Measurements from ENCODE around the gene TMEM44. TPM values are rescaled to one million over a fixed set of nuclear protein-coding genes. Genes with fewer than 3 reads are reported as not detected.
"Not testable (repeated sequence)": the region's sequence is repeated elsewhere in the genome, so short reads cannot be mapped to it uniquely, and the experiment has no call there.

TMEM44 gene
- total and polyA plus RNA-seq, 4 donors: 13.8 to 33.5 (median 19.7) TPM

GRCh38 chr3:194548346-194549321, 84.6 kb downstream of the TMEM44 start:
- Histone ChIP-seq H3K27ac (ENCODE audit: low read depth, low read length) (peak overlapping the region; percentile 67), H3K4me1 (ENCODE audit: control insufficient read depth, insufficient read depth, low read length) (peaks cover 3% of the 10 kb centered on the region), H3K4me3 (ENCODE audit: low read depth, low read length) (no peak overlapping the region), H3K27me3 (ENCODE audit: control insufficient read depth, insufficient read depth, low read length) (no peaks in the 10 kb centered on the region), H3K9me3 (ENCODE audit: control insufficient read depth, insufficient read depth, low read length) (no peaks in the 10 kb centered on the region), H3K36me3 (ENCODE audit: control insufficient read depth, insufficient read depth, low read length) (no peaks in the 10 kb centered on the region)
- WGBS (ENCODE audit: insufficient coverage): 45% methylated on average over 10 of the region's 16 CpGs
- peak in 1 of 6 donors; percentile 68 for DNase-seq (ENCODE audit: low read depth in 4 of 6, low spot score in 6 of 6)

- WGBS (ENCODE audit: insufficient coverage): no CpG with 5 or more reads among the region's 3 CpGs
- Histone ChIP-seq H3K27me3 (ENCODE audit: control insufficient read depth, insufficient read depth, low read length) (no peaks in the 10 kb centered on the region), H3K27ac (ENCODE audit: low read depth, low read length) (no peak overlapping the region), H3K4me3 (ENCODE audit: low read depth, low read length) (no peak overlapping the region), H3K36me3 (ENCODE audit: control insufficient read depth, insufficient read depth, low read length) (no peaks in the 10 kb centered on the region), H3K4me1 (ENCODE audit: control insufficient read depth, insufficient read depth, low read length) (peaks cover 3% of the 10 kb centered on the region), H3K9me3 (ENCODE audit: control insufficient read depth, insufficient read depth, low read length) (no peaks in the 10 kb centered on the region)
- DNase-seq (ENCODE audit: low read depth in 4 of 6, low spot score in 6 of 6): no peak
Observed at GRCh38 chr3:194547042-194547441, 86.2 kb downstream of the TMEM44 start.

- H3K9me3 ChIP-seq (ENCODE audit: control insufficient read depth, insufficient read depth, low read length); H3K27ac ChIP-seq (ENCODE audit: low read depth, low read length); DNase-seq (ENCODE audit: low read depth in 4 of 6, low spot score in 6 of 6); H3K36me3 ChIP-seq (ENCODE audit: control insufficient read depth, insufficient read depth, low read length); H3K27me3 ChIP-seq (ENCODE audit: control insufficient read depth, insufficient read depth, low read length); H3K4me3 ChIP-seq (ENCODE audit: low read depth, low read length); H3K4me1 ChIP-seq (ENCODE audit: control insufficient read depth, insufficient read depth, low read length): not testable (repeated sequence)
- WGBS (ENCODE audit: insufficient coverage): 95% methylated on average over 7 of the region's 7 CpGs
Observed at GRCh38 chr3:194545538-194545937, 87.7 kb downstream of the TMEM44 start.

DNA sequence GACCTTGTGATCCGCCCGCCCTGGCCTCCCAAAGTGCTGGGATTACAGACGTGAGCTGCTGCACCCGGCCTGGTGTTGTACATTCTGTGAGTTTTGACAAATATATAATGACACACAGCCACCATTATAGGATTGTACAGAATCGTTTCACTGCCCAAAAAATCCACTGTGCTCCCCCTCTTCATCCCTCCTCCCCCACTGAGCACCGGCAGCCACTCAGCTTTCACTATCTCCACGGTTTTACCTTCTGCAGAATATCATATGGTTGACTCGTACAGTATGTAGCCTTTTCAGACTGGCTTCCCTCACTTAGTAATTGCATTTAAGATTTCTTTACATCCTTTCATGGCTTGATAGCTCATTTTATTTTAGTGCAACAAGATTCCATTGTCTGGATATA, 89.7 kb downstream of the TMEM44 start:
- Histone ChIP-seq H3K27ac (ENCODE audit: low read depth, low read length) (no peak overlapping the region), H3K4me1 (ENCODE audit: control insufficient read depth, insufficient read depth, low read length) (peaks cover under 1% of the 10 kb centered on the region), H3K4me3 (ENCODE audit: low read depth, low read length) (no peak overlapping the region), H3K9me3 (ENCODE audit: control insufficient read depth, insufficient read depth, low read length) (no peaks in the 10 kb centered on the region), H3K36me3 (ENCODE audit: control insufficient read depth, insufficient read depth, low read length) (no peaks in the 10 kb centered on the region), H3K27me3 (ENCODE audit: control insufficient read depth, insufficient read depth, low read length) (no peaks in the 10 kb centered on the region)
- 82% methylated on average over 4 of the region's 8 CpGs for WGBS (ENCODE audit: insufficient coverage)
- DNase-seq (ENCODE audit: low read depth in 4 of 6, low spot score in 6 of 6): no peak

- WGBS (ENCODE audit: insufficient coverage): 95% methylated on average over 8 of the region's 8 CpGs
- Histone ChIP-seq H3K36me3 (ENCODE audit: control insufficient read depth, insufficient read depth, low read length) (no peaks in the 10 kb centered on the region), H3K9me3 (ENCODE audit: control insufficient read depth, insufficient read depth, low read length) (no peaks in the 10 kb centered on the region), H3K27ac (ENCODE audit: low read depth, low read length) (no peak overlapping the region), H3K4me1 (ENCODE audit: control insufficient read depth, insufficient read depth, low read length) (peaks cover 7% of the 10 kb centered on the region), H3K4me3 (ENCODE audit: low read depth, low read length) (no peak overlapping the region), H3K27me3 (ENCODE audit: control insufficient read depth, insufficient read depth, low read length) (no peaks in the 10 kb centered on the region)
- no peak for DNase-seq (ENCODE audit: low read depth in 4 of 6, low spot score in 6 of 6)
Observed at GRCh38 chr3:194541483-194541882, 91.7 kb downstream of the TMEM44 start.

GRCh38 chr3:194540274-194540905, 92.8 kb downstream of the TMEM44 start:
- Histone ChIP-seq H3K9me3 (ENCODE audit: control insufficient read depth, insufficient read depth, low read length) (no peaks in the 10 kb centered on the region), H3K4me3 (ENCODE audit: low read depth, low read length) (no peak overlapping the region), H3K27ac (ENCODE audit: low read depth, low read length) (no peak overlapping the region), H3K4me1 (ENCODE audit: control insufficient read depth, insufficient read depth, low read length) (peaks cover 7% of the 10 kb centered on the region), H3K27me3 (ENCODE audit: control insufficient read depth, insufficient read depth, low read length) (no peaks in the 10 kb centered on the region), H3K36me3 (ENCODE audit: control insufficient read depth, insufficient read depth, low read length) (no peaks in the 10 kb centered on the region)
- WGBS (ENCODE audit: insufficient coverage): 63% methylated on average over 8 of the region's 8 CpGs
- peak in 1 of 6 donors; percentile 34 for DNase-seq (ENCODE audit: low read depth in 4 of 6, low spot score in 6 of 6)

DNA sequence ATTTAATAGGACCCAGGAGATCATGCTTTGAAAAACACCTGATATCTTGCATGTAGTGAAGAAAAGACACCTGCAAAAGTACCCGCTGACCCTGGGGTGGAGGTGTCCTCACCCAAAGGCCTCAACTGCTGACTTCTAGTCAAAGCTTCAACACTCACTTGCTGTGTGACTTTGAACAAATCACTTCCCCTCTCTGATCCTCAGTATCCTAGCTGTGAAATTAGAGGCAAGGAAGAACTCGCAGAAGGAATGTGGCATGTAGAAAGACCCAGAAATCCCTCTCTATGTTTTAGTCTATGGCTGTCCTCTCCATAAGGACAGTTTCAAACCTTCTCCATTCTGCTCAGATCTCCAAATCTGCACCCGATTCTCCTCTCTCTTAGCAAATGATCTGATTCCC, 93.7 kb downstream of the TMEM44 start:
- Histone ChIP-seq H3K27ac (ENCODE audit: low read depth, low read length) (no peak overlapping the region), H3K27me3 (ENCODE audit: control insufficient read depth, insufficient read depth, low read length) (no peaks in the 10 kb centered on the region), H3K9me3 (ENCODE audit: control insufficient read depth, insufficient read depth, low read length) (no peaks in the 10 kb centered on the region), H3K4me1 (ENCODE audit: control insufficient read depth, insufficient read depth, low read length) (peaks cover 7% of the 10 kb centered on the region), H3K36me3 (ENCODE audit: control insufficient read depth, insufficient read depth, low read length) (no peaks in the 10 kb centered on the region), H3K4me3 (ENCODE audit: low read depth, low read length) (no peak overlapping the region)
- DNase-seq (ENCODE audit: low read depth in 4 of 6, low spot score in 6 of 6): no peak
- 100% methylated on average over 1 of the region's 3 CpGs for WGBS (ENCODE audit: insufficient coverage)

GRCh38 chr3:194537732-194538247, 95.4 kb downstream of the TMEM44 start:
- H3K27ac ChIP-seq (ENCODE audit: low read depth, low read length): no peak overlapping the region
- no peak overlapping the region for H3K4me3 ChIP-seq (ENCODE audit: low read depth, low read length)
- H3K27me3 ChIP-seq (ENCODE audit: control insufficient read depth, insufficient read depth, low read length): no peaks in the 10 kb centered on the region
- DNase-seq (ENCODE audit: low read depth in 4 of 6, low spot score in 6 of 6): peak in 2 of 6 donors; percentile 17 to 40
- no peaks in the 10 kb centered on the region for H3K9me3 ChIP-seq (ENCODE audit: control insufficient read depth, insufficient read depth, low read length)
- peaks cover 7% of the 10 kb centered on the region for H3K4me1 ChIP-seq (ENCODE audit: control insufficient read depth, insufficient read depth, low read length)
- 72% methylated on average over 7 of the region's 8 CpGs for WGBS (ENCODE audit: insufficient coverage)
- H3K36me3 ChIP-seq (ENCODE audit: control insufficient read depth, insufficient read depth, low read length): no peaks in the 10 kb centered on the region

All from spinal cord (tissue), 10 donors.